Endothelial cell of umbilical vein (primary cell): ENCODE measurements around the gene SQSTM1.

ENCODE experiments used
- CTCF ChIP-seq, 2 donors: IDR thresholded peaks; 1 replicate in 1 of 2; 2 replicates in 1 of 2; pipeline ENCODE4 v1.5.1; 2011; ENCODE audit warnings: low read length in 2 of 2, mild to moderate bottlenecking in 2 of 2, moderate library complexity in 2 of 2, control low read depth in 1 of 2, inconsistent platforms in 1 of 2, low read depth in 1 of 2; ENCODE audit not compliant: insufficient read depth in 1 of 2; ENCODE audit errors: extremely low read depth in 1 of 2
- MYC ChIP-seq: IDR thresholded peaks from one replicate; pipeline ENCODE4 v1.6.1; 2011; ENCODE audit warnings: mild to moderate bottlenecking, low read depth, low read length
- POLR2A ChIP-seq: IDR thresholded peaks from 2 replicates; pipeline ENCODE4 v1.6.1; 2012; ENCODE audit warnings: low read depth, mild to moderate bottlenecking, control low read depth, low read length

- no peak for TF ChIP-seq CTCF (IDR thresholded peaks at IDR 0.05; ENCODE audit: extremely low read depth in 1 of 2, insufficient read depth in 1 of 2, low read depth in 1 of 2, low read length in 2 of 2)
- no peak for TF ChIP-seq POLR2A
- no peak for TF ChIP-seq MYC
Measured at GRCh38 chr5:179774442-179774841, 46.3 kb upstream of the SQSTM1 start.
